ENCODE measurements around the gene ARHGAP26.
"Not testable (repeated sequence)": the region's sequence is repeated elsewhere in the genome, so short reads cannot be mapped to it uniquely, and the experiment has no call there.

Gene ARHGAP26

GRCh38 chr5:143187495-143187894 lies 417.3 kb downstream of the ARHGAP26 start:
- no peak for DNase-seq (ENCODE audit: low spot score)

- no peak for DNase-seq (ENCODE audit: low spot score)
These were observed 417.9 kb downstream of the ARHGAP26 start for GRCh38 chr5:143188083-143188482.

GRCh38 chr5:143188692-143189091 lies 418.5 kb downstream of the ARHGAP26 start:
- DNase-seq (ENCODE audit: low spot score), result no peak

- no peak for DNase-seq (ENCODE audit: low spot score)
These were observed 420.2 kb downstream of the ARHGAP26 start for GRCh38 chr5:143190260-143190810.

GRCh38 chr5:143191720-143192119 lies 421.5 kb downstream of the ARHGAP26 start:
- no peak for DNase-seq (ENCODE audit: low spot score)

GRCh38 chr5:143192191-143192900 lies 422.2 kb downstream of the ARHGAP26 start:
- no peak for DNase-seq (ENCODE audit: low spot score)

- no peak for DNase-seq (ENCODE audit: low spot score)
These were observed 424.0 kb downstream of the ARHGAP26 start for GRCh38 chr5:143194206-143194605.

- no peak for DNase-seq (ENCODE audit: low spot score)
These were observed 424.5 kb downstream of the ARHGAP26 start for GRCh38 chr5:143194713-143195112.

GRCh38 chr5:143195491-143195890 lies 425.3 kb downstream of the ARHGAP26 start:
- DNase-seq (ENCODE audit: low spot score), result no peak

GRCh38 chr5:143196601-143197259 lies 426.6 kb downstream of the ARHGAP26 start:
- no peak for DNase-seq (ENCODE audit: low spot score)

- no peak for DNase-seq (ENCODE audit: low spot score)
These were observed 427.1 kb downstream of the ARHGAP26 start for GRCh38 chr5:143197260-143197656.

- no peak for DNase-seq (ENCODE audit: low spot score)
These were observed 428.2 kb downstream of the ARHGAP26 start for GRCh38 chr5:143198332-143198731.

- DNase-seq (ENCODE audit: low spot score), result no peak
These were observed 429.0 kb downstream of the ARHGAP26 start for GRCh38 chr5:143199161-143199560.

- no peak for DNase-seq (ENCODE audit: low spot score)
These were observed 429.7 kb downstream of the ARHGAP26 start for GRCh38 chr5:143199843-143200242.

- no peak for DNase-seq (ENCODE audit: low spot score)
These were observed 430.7 kb downstream of the ARHGAP26 start for GRCh38 chr5:143200781-143201398.

GRCh38 chr5:143201589-143201988 lies 431.4 kb downstream of the ARHGAP26 start:
- DNase-seq (ENCODE audit: low spot score), result no peak

- DNase-seq (ENCODE audit: low spot score), result not testable (repeated sequence)
These were observed 433.3 kb downstream of the ARHGAP26 start for GRCh38 chr5:143203301-143203956.

- no peak for DNase-seq (ENCODE audit: low spot score)
These were observed 434.5 kb downstream of the ARHGAP26 start for GRCh38 chr5:143204474-143205246.

GRCh38 chr5:143205386-143205785 lies 435.2 kb downstream of the ARHGAP26 start:
- DNase-seq (ENCODE audit: low spot score), result no peak

- DNase-seq (ENCODE audit: low spot score), result no peak
These were observed 435.7 kb downstream of the ARHGAP26 start for GRCh38 chr5:143205883-143206195.

GRCh38 chr5:143206196-143207053 lies 436.2 kb downstream of the ARHGAP26 start:
- DNase-seq (ENCODE audit: low spot score), result no peak

Data from germinal center (tissue), 1 donor.